ENCODE data around the gene KRTAP3-2.
"Not testable (repeated sequence)": the region's sequence is repeated elsewhere in the genome, so short reads cannot be mapped to it uniquely, and the experiment has no call there.

Gene KRTAP3-2

GRCh38 chr17:40999563-40999962 lies at the start of gene KRTAP3-2:
Gene KRTAP3-2 (minus strand): TSS chr17:40999906. CDS start chr17:40999853, 53 bp downstream.
- H2AFZ ChIP-seq (ENCODE audit: low read length, unreplicated experiment); H3K27me3 ChIP-seq (ENCODE audit: insufficient read depth, low read length); H3K27ac ChIP-seq (ENCODE audit: low read depth, low read length); H3K79me2 ChIP-seq (ENCODE audit: control insufficient read depth, insufficient read depth, low read length, unreplicated experiment); H3K4me3 ChIP-seq (ENCODE audit: low read depth, low read length); H3K36me3 ChIP-seq (ENCODE audit: insufficient read depth, low read length): not testable (repeated sequence)
- H3K4me1 ChIP-seq (ENCODE audit: control insufficient read depth, insufficient read depth, low read length, unreplicated experiment) = peaks cover 11% of the 10 kb centered on the region

- Histone ChIP-seq H3K27me3 (ENCODE audit: insufficient read depth, low read length) (no peaks in the 10 kb centered on the region), H3K79me2 (ENCODE audit: control insufficient read depth, insufficient read depth, low read length, unreplicated experiment) (no peaks in the 10 kb centered on the region), H2AFZ (ENCODE audit: low read length, unreplicated experiment) (peak overlapping the region; percentile 26), H3K36me3 (ENCODE audit: insufficient read depth, low read length) (0 out of 2 replicates have a peak, but pooled peaks cover 4% of the 10 kb centered on the region), H3K4me1 (ENCODE audit: control insufficient read depth, insufficient read depth, low read length, unreplicated experiment) (peaks cover 13% of the 10 kb centered on the region), H3K4me3 (ENCODE audit: low read depth, low read length) (peak overlapping the region; percentile 35; the same call in 1 of the 2 replicates), H3K27ac (ENCODE audit: low read depth, low read length) (peak overlapping the region; percentile 87)
These were observed 49.4 kb upstream of the KRTAP3-2 start for GRCh38 chr17:41049110-41049509.

GRCh38 chr17:41048441-41048840 lies 48.7 kb upstream of the KRTAP3-2 start:
- no peaks in the 10 kb centered on the region for H3K79me2 ChIP-seq (ENCODE audit: control insufficient read depth, insufficient read depth, low read length, unreplicated experiment)
- H3K4me3 ChIP-seq (ENCODE audit: low read depth, low read length) = peak overlapping the region; percentile 35
- H3K27ac ChIP-seq (ENCODE audit: low read depth, low read length) = peak overlapping the region; percentile 87
- H2AFZ ChIP-seq (ENCODE audit: low read length, unreplicated experiment) = peak overlapping the region; percentile 26
- peaks cover 13% of the 10 kb centered on the region for H3K4me1 ChIP-seq (ENCODE audit: control insufficient read depth, insufficient read depth, low read length, unreplicated experiment)
- H3K27me3 ChIP-seq (ENCODE audit: insufficient read depth, low read length) = no peaks in the 10 kb centered on the region
- 0 out of 2 replicates have a peak, but pooled peaks cover 4% of the 10 kb centered on the region for H3K36me3 ChIP-seq (ENCODE audit: insufficient read depth, low read length)

GRCh38 chr17:41046735-41047465 lies 47.2 kb upstream of the KRTAP3-2 start, which contains the start of gene KRTAP2-1:
Gene KRTAP2-1 (minus strand): TSS chr17:41047316. CDS start chr17:41047267, 49 bp downstream.
- H2AFZ ChIP-seq (ENCODE audit: low read length, unreplicated experiment); H3K27me3 ChIP-seq (ENCODE audit: insufficient read depth, low read length); H3K36me3 ChIP-seq (ENCODE audit: insufficient read depth, low read length); H3K79me2 ChIP-seq (ENCODE audit: control insufficient read depth, insufficient read depth, low read length, unreplicated experiment); H3K4me3 ChIP-seq (ENCODE audit: low read depth, low read length): not testable (repeated sequence)
- peak within 1 kb of the TSS; percentile 87 for H3K27ac ChIP-seq (ENCODE audit: low read depth, low read length)
- H3K4me1 ChIP-seq (ENCODE audit: control insufficient read depth, insufficient read depth, low read length, unreplicated experiment) = peaks cover 13% of the 10 kb centered on the region

- Histone ChIP-seq H3K27me3 (ENCODE audit: insufficient read depth, low read length) (no peaks in the 10 kb centered on the region), H3K4me3 (ENCODE audit: low read depth, low read length) (no peak overlapping the region), H3K79me2 (ENCODE audit: control insufficient read depth, insufficient read depth, low read length, unreplicated experiment) (no peaks in the 10 kb centered on the region), H2AFZ (ENCODE audit: low read length, unreplicated experiment) (no peak overlapping the region), H3K4me1 (ENCODE audit: control insufficient read depth, insufficient read depth, low read length, unreplicated experiment) (no peaks in the 10 kb centered on the region), H3K36me3 (ENCODE audit: insufficient read depth, low read length) (0 out of 2 replicates have a peak, but pooled peaks cover 3% of the 10 kb centered on the region), H3K27ac (ENCODE audit: low read depth, low read length) (no peak overlapping the region)
These were observed 43.2 kb upstream of the KRTAP3-2 start for GRCh38 chr17:41042953-41043352.

GRCh38 chr17:41040783-41041571 lies 41.3 kb upstream of the KRTAP3-2 start, which contains the start of gene KRTAP1-1:
Gene KRTAP1-1 (minus strand): TSS chr17:41041450. CDS start chr17:41041397, 53 bp downstream.
- not testable (repeated sequence) for H3K4me3 ChIP-seq (ENCODE audit: low read depth, low read length); H3K27ac ChIP-seq (ENCODE audit: low read depth, low read length); H2AFZ ChIP-seq (ENCODE audit: low read length, unreplicated experiment); H3K36me3 ChIP-seq (ENCODE audit: insufficient read depth, low read length); H3K79me2 ChIP-seq (ENCODE audit: control insufficient read depth, insufficient read depth, low read length, unreplicated experiment); H3K27me3 ChIP-seq (ENCODE audit: insufficient read depth, low read length); H3K4me1 ChIP-seq (ENCODE audit: control insufficient read depth, insufficient read depth, low read length, unreplicated experiment)

GRCh38 chr17:41037853-41038350 lies 38.2 kb upstream of the KRTAP3-2 start:
- H2AFZ ChIP-seq (ENCODE audit: low read length, unreplicated experiment) = no peak overlapping the region
- H3K4me3 ChIP-seq (ENCODE audit: low read depth, low read length) = no peak overlapping the region
- no peak overlapping the region for H3K27ac ChIP-seq (ENCODE audit: low read depth, low read length)
- no peaks in the 10 kb centered on the region for H3K4me1 ChIP-seq (ENCODE audit: control insufficient read depth, insufficient read depth, low read length, unreplicated experiment)
- H3K36me3 ChIP-seq (ENCODE audit: insufficient read depth, low read length) = no peaks in the 10 kb centered on the region
- no peaks in the 10 kb centered on the region for H3K27me3 ChIP-seq (ENCODE audit: insufficient read depth, low read length)
- H3K79me2 ChIP-seq (ENCODE audit: control insufficient read depth, insufficient read depth, low read length, unreplicated experiment) = no peaks in the 10 kb centered on the region

GRCh38 chr17:41034346-41034935 lies 34.7 kb upstream of the KRTAP3-2 start, which contains the start of gene KRTAP1-3:
Gene KRTAP1-3 (minus strand): TSS chr17:41034874. CDS start chr17:41034821, 53 bp downstream.
- not testable (repeated sequence) for H3K4me3 ChIP-seq (ENCODE audit: low read depth, low read length); H3K4me1 ChIP-seq (ENCODE audit: control insufficient read depth, insufficient read depth, low read length, unreplicated experiment); H3K36me3 ChIP-seq (ENCODE audit: insufficient read depth, low read length); H3K79me2 ChIP-seq (ENCODE audit: control insufficient read depth, insufficient read depth, low read length, unreplicated experiment); H2AFZ ChIP-seq (ENCODE audit: low read length, unreplicated experiment); H3K27ac ChIP-seq (ENCODE audit: low read depth, low read length); H3K27me3 ChIP-seq (ENCODE audit: insufficient read depth, low read length)

- no peaks in the 10 kb centered on the region for H3K27me3 ChIP-seq (ENCODE audit: insufficient read depth, low read length)
These were observed 30.0 kb upstream of the KRTAP3-2 start, which contains the start of gene KRTAP1-4 for GRCh38 chr17:41029633-41030245. Gene KRTAP1-4 (minus strand): TSS chr17:41030195. CDS start chr17:41030078, 117 bp downstream.

More at GRCh38 chr17:41029633-41030245, 30.0 kb upstream of the KRTAP3-2 start, which contains the start of gene KRTAP1-4:
- Histone ChIP-seq H3K4me1 (ENCODE audit: control insufficient read depth, insufficient read depth, low read length, unreplicated experiment) (peaks cover 20% of the 10 kb centered on the region), H3K27ac (ENCODE audit: low read depth, low read length) (no peak within 1 kb of the TSS), H3K36me3 (ENCODE audit: insufficient read depth, low read length) (no peaks in the 10 kb centered on the region), H2AFZ (ENCODE audit: low read length, unreplicated experiment) (no peak within 1 kb of the TSS), H3K79me2 (ENCODE audit: control insufficient read depth, insufficient read depth, low read length, unreplicated experiment) (no peaks in the 10 kb centered on the region), H3K4me3 (ENCODE audit: low read depth, low read length) (no peak within 1 kb of the TSS)
